ENCODE measurements around the gene ENO2. TPM values are rescaled to one million over a fixed set of nuclear protein-coding genes. Genes with fewer than 3 reads are reported as not detected.
"Not testable (repeated sequence)": the region's sequence is repeated elsewhere in the genome, so short reads cannot be mapped to it uniquely, and the experiment has no call there.

Gene ENO2
- total RNA-seq, 4 donors from 2014 or later = 0.97 to 6.2 (median 1.8) TPM

GRCh38 chr12:6883252-6883651, 31.1 kb upstream of the ENO2 start:
- H3K27ac ChIP-seq = no peak overlapping the region
- intact Hi-C loops (cut with DNase I; ENCODE audit: low total_unique reads) (no loop called here), in situ Hi-C loops (cut with MboI; ENCODE audit: low sequenced_read_pairs in 4 of 4) (no loop called here)
- H3K4me3 ChIP-seq = no peak overlapping the region
- no peaks in the 10 kb centered on the region for H3K27me3 ChIP-seq
- no peaks in the 10 kb centered on the region for H3K4me1 ChIP-seq
- DNase-seq (no peak), ATAC-seq (no peak)
- TF ChIP-seq POLR2A (IDR thresholded peaks at IDR 0.05) = no peak
- TF ChIP-seq, protein P1, sequence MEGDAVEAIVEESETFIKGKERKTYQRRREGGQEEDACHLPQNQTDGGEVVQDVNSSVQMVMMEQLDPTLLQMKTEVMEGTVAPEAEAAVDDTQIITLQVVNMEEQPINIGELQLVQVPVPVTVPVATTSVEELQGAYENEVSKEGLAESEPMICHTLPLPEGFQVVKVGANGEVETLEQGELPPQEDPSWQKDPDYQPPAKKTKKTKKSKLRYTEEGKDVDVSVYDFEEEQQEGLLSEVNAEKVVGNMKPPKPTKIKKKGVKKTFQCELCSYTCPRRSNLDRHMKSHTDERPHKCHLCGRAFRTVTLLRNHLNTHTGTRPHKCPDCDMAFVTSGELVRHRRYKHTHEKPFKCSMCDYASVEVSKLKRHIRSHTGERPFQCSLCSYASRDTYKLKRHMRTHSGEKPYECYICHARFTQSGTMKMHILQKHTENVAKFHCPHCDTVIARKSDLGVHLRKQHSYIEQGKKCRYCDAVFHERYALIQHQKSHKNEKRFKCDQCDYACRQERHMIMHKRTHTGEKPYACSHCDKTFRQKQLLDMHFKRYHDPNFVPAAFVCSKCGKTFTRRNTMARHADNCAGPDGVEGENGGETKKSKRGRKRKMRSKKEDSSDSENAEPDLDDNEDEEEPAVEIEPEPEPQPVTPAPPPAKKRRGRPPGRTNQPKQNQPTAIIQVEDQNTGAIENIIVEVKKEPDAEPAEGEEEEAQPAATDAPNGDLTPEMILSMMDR (IDR thresholded peaks at IDR 0.05 in 4 of 5, conservative IDR thresholded peaks at IDR 0.05 in 1 of 5) = no peak
- peaks cover 0 to 4% of the 10 kb centered on the region in 2 donors for H3K36me3 ChIP-seq
- H3K9me3 ChIP-seq = no peaks in the 10 kb centered on the region

- Histone ChIP-seq H3K27ac (no peak overlapping the region), H3K27me3 (no peaks in the 10 kb centered on the region), H3K36me3 (peaks cover 0 to 4% of the 10 kb centered on the region in 2 donors), H3K4me3 (no peak overlapping the region), H3K9me3 (no peaks in the 10 kb centered on the region), H3K4me1 (no peaks in the 10 kb centered on the region)
- no peak for ATAC-seq
- no peak for DNase-seq
- TF ChIP-seq, protein P1 (IDR thresholded peaks at IDR 0.05 in 4 of 5, conservative IDR thresholded peaks at IDR 0.05 in 1 of 5) = no peak
- TF ChIP-seq POLR2A (IDR thresholded peaks at IDR 0.05) = no peak
- intact Hi-C loops (cut with DNase I; ENCODE audit: low total_unique reads) = no loop called here
- in situ Hi-C loops (cut with MboI; ENCODE audit: low sequenced_read_pairs in 4 of 4) = no loop called here
Measured at GRCh38 chr12:6883683-6884082, 30.7 kb upstream of the ENO2 start.

DNA sequence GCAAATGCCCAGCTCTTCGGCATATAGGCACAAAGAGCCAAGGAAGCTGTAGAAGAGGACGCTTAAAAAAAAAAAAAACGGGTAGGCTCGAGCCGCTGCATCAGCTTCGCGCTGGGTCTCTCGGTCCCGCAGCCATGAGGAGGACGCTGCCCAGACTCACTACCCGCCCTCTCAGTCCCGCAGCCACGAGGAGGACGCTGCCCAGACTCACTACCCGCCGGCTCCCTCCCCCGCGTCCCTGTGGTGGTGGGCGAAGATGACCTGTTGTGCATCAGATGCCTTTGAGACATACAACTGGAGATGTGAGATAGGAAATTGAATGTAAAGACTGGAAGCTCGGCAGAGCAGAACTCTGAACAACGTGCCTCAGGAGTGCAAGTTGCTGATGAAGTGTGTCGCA, 29.8 kb upstream of the ENO2 start:
- H3K4me3 ChIP-seq = no peak overlapping the region
- intact Hi-C loops (cut with DNase I; ENCODE audit: low total_unique reads) (no loop called here), in situ Hi-C loops (cut with MboI; ENCODE audit: low sequenced_read_pairs in 4 of 4) (no loop called here)
- TF ChIP-seq, protein P1 (IDR thresholded peaks at IDR 0.05 in 4 of 5, conservative IDR thresholded peaks at IDR 0.05 in 1 of 5) = no peak
- no peak for TF ChIP-seq POLR2A (IDR thresholded peaks at IDR 0.05)
- DNase-seq = no peak
- H3K9me3 ChIP-seq = no peaks in the 10 kb centered on the region
- H3K27me3 ChIP-seq = no peaks in the 10 kb centered on the region
- H3K4me1 ChIP-seq = no peaks in the 10 kb centered on the region
- peaks cover 0 to 4% of the 10 kb centered on the region in 2 donors for H3K36me3 ChIP-seq
- ATAC-seq = no peak
- no peak overlapping the region for H3K27ac ChIP-seq

DNA sequence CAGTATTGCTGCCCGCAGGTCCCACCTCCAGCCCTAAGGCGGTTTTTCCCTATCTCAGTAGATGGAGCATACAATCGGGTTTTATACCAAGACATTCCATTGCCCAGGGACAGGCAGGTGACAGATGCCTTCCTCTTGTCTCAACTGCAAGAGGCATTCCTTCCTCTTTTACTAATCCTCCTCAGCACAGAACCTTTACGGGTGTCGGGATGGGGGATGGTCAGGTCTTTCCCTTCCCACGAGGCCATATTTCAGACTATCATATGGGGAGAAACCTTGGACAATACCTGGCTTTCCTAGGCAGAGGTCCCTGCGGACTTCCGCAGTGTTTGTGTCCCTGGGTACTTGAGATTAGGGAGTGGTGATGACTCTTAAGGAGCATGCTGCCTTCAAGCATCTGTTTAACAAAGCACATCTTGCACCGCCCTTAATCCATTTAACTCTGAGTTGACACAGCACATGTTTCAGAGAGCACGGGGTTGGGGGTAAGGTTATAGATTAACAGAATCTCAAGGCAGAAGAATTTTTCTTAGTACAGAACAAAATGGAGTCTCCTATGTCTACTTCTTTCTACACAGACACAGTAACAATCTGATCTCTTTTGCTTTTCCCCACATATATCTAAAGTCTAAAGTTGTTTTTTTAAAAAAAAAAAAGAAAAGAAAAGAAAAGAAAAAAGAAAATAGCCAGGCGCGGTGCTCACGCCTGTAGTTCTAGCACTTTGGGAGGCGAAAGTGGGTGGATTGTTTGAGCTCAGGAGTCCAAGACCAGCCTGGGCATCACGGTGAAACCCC, 28.0 kb upstream of the ENO2 start:
- DNase-seq; H3K9me3 ChIP-seq; H3K4me3 ChIP-seq; H3K27ac ChIP-seq; H3K36me3 ChIP-seq; H3K27me3 ChIP-seq; H3K4me1 ChIP-seq; ATAC-seq; intact Hi-C loops (cut with DNase I; ENCODE audit: low total_unique reads); in situ Hi-C loops (cut with MboI; ENCODE audit: low sequenced_read_pairs in 4 of 4): not testable (repeated sequence)

- intact Hi-C loops (cut with DNase I; ENCODE audit: low total_unique reads) (no loop called here), in situ Hi-C loops (cut with MboI; ENCODE audit: low sequenced_read_pairs in 4 of 4) (no loop called here)
- DNase-seq (no peak), ATAC-seq (no peak)
- H3K4me3 ChIP-seq = no peak overlapping the region
- no peaks in the 10 kb centered on the region for H3K9me3 ChIP-seq
- H3K27me3 ChIP-seq = no peaks in the 10 kb centered on the region
- peaks cover 10% of the 10 kb centered on the region in 2 donors for H3K4me1 ChIP-seq
- H3K27ac ChIP-seq = no peak overlapping the region
- peaks cover 0 to 4% of the 10 kb centered on the region in 2 donors for H3K36me3 ChIP-seq
- TF ChIP-seq POLR2A (IDR thresholded peaks at IDR 0.05) = no peak
- TF ChIP-seq, protein P1 (IDR thresholded peaks at IDR 0.05 in 4 of 5, conservative IDR thresholded peaks at IDR 0.05 in 1 of 5) = no peak
Measured at GRCh38 chr12:6887460-6887859, 26.9 kb upstream of the ENO2 start.

All from gastrocnemius medialis (tissue), 4 donors.